Measurements from ENCODE around the gene RXFP2.

RXFP2 gene

DNA sequence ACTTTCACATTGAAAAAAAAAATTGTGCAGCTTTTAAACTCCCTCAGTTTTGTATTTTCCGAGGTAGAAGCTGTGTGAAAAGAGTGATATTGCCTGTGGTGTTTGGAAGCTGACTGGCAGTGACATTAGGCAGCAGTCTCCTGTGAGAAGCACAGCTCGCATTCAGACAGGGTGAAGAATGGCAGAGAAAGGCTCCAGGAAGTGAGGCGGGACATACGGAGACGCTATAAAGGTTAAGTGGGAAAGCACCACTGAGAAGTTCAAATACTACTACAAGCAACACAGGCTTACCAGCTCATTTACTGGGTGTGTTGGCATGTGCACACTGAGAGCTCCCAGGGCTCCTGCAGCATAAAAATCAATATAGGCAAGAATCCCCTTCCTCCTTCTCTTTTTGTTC lies 88.4 kb downstream of the RXFP2 start:
- Histone ChIP-seq H3K9me3 (ENCODE audit: insufficient read depth, low read depth, low read length) (no peaks in the 10 kb centered on the region), H3K27ac (ENCODE audit: low read depth, low read length) (no peak overlapping the region), H3K27me3 (ENCODE audit: insufficient read depth, low read length) (no peaks in the 10 kb centered on the region), H3K36me3 (ENCODE audit: insufficient read depth, low read length) (no peaks in the 10 kb centered on the region), H3K4me1 (ENCODE audit: insufficient read depth, low read length) (peaks cover 14% of the 10 kb centered on the region; the same call in 1 of the 2 replicates), H3K9ac (ENCODE audit: low read depth, low read length) (no peak overlapping the region), H3K4me3 (ENCODE audit: low read length) (no peak overlapping the region)
- 43% methylated on average over 5 of the region's 5 CpGs for WGBS

GRCh38 chr13:31835932-31836331 lies 96.6 kb downstream of the RXFP2 start:
- Histone ChIP-seq H3K4me3 (ENCODE audit: low read length) (no peak overlapping the region), H3K27ac (ENCODE audit: low read depth, low read length) (no peak overlapping the region)
- WGBS: 100% methylated on average over 1 of the region's 1 CpG

DNA sequence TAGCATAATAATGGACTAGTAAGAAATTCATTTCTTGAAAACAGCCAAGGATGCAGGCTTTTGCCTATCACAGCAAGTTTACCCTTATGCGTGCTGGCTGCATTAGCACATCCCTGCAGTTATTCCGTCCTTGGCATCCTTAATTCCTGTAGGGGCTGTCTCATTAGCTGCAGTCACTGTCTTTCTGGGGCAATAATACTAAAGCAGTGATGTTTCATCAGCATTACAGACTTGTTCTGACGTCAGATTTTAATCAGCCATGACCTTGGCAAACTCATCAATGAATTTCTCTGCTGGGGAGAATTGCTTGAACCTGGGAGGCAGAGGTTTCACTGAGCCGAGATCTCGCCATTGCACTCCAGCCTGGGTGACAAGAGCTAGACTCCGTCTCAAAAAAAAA lies 103.7 kb downstream of the RXFP2 start:
- Histone ChIP-seq H3K4me1 (ENCODE audit: insufficient read depth, low read length) (no peaks in the 10 kb centered on the region), H3K36me3 (ENCODE audit: insufficient read depth, low read length) (no peaks in the 10 kb centered on the region), H3K9me3 (ENCODE audit: insufficient read depth, low read depth, low read length) (no peaks in the 10 kb centered on the region), H3K27me3 (ENCODE audit: insufficient read depth, low read length) (peaks cover 45% of the 10 kb centered on the region), H3K4me3 (ENCODE audit: low read length) (no peak overlapping the region), H3K27ac (ENCODE audit: low read depth, low read length) (no peak overlapping the region), H3K9ac (ENCODE audit: low read depth, low read length) (no peak overlapping the region)
- WGBS: 79% methylated on average over 6 of the region's 6 CpGs

More at GRCh38 chr13:31835932-31836331, 96.6 kb downstream of the RXFP2 start:
- Histone ChIP-seq H3K9me3 (ENCODE audit: insufficient read depth, low read depth, low read length) (no peaks in the 10 kb centered on the region), H3K9ac (ENCODE audit: low read depth, low read length) (no peak overlapping the region), H3K36me3 (ENCODE audit: insufficient read depth, low read length) (no peaks in the 10 kb centered on the region), H3K4me1 (ENCODE audit: insufficient read depth, low read length) (no peaks in the 10 kb centered on the region), H3K27me3 (ENCODE audit: insufficient read depth, low read length) (no peaks in the 10 kb centered on the region)

DNA sequence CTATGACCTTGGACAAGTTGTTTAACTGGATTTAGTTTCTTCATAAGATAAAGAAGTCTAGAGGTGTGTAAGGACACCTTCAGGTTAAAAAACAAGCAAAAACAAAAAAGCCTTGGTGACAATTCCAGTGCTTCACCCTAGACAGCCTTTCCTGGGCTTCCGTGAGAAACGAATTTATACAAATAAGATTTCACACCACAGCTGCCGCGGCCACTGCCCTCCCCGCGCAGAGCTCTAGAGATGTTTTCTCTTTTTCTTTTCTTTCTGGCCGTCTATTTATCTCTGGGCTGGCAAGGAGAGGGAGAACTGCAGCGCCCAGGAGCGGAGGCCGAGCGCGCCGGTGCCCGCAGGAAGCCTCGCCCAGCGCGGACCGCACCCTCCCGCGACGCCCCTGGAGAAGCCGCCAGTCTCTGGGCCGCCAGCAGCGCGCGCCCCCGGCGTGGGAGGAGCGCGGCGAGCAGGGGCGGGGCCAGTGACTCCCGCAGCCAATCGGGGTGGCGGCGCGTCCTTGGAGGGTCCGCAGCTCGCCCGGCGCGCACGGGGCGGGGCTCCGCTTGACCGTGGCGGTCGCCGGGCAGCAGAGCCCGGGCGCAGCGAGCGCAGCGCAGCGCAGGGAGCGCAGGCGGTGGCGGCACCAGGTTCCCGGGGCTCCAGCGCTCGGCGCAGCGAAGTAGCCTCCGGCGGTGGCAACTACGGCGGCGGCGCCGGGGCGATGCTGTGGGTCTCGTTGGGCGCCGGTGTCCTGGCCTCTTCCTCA lies 107.0 kb downstream of the RXFP2 start:
- under 1% methylated on average over 74 of the region's 74 CpGs for WGBS
- Histone ChIP-seq H3K9ac (ENCODE audit: low read depth, low read length) (peak overlapping the region; percentile 55; the same call in 1 of the 2 replicates), H3K4me3 (ENCODE audit: low read length) (peak overlapping the region; percentile 80), H3K27ac (ENCODE audit: low read depth, low read length) (no peak overlapping the region), H3K4me1 (ENCODE audit: insufficient read depth, low read length) (no peaks in the 10 kb centered on the region), H3K9me3 (ENCODE audit: insufficient read depth, low read depth, low read length) (no peaks in the 10 kb centered on the region), H3K36me3 (ENCODE audit: insufficient read depth, low read length) (no peaks in the 10 kb centered on the region), H3K27me3 (ENCODE audit: insufficient read depth, low read length) (peaks cover 73% of the 10 kb centered on the region)

GRCh38 chr13:31846961-31847752 lies 107.8 kb downstream of the RXFP2 start:
- Histone ChIP-seq H3K27me3 (ENCODE audit: insufficient read depth, low read length) (peaks cover 73% of the 10 kb centered on the region), H3K9ac (ENCODE audit: low read depth, low read length) (peak overlapping the region; percentile 62), H3K36me3 (ENCODE audit: insufficient read depth, low read length) (no peaks in the 10 kb centered on the region), H3K9me3 (ENCODE audit: insufficient read depth, low read depth, low read length) (no peaks in the 10 kb centered on the region), H3K4me3 (ENCODE audit: low read length) (peak overlapping the region; percentile 80), H3K27ac (ENCODE audit: low read depth, low read length) (no peak overlapping the region), H3K4me1 (ENCODE audit: insufficient read depth, low read length) (no peaks in the 10 kb centered on the region)
- 7% methylated on average over 33 of the region's 34 CpGs for WGBS

DNA sequence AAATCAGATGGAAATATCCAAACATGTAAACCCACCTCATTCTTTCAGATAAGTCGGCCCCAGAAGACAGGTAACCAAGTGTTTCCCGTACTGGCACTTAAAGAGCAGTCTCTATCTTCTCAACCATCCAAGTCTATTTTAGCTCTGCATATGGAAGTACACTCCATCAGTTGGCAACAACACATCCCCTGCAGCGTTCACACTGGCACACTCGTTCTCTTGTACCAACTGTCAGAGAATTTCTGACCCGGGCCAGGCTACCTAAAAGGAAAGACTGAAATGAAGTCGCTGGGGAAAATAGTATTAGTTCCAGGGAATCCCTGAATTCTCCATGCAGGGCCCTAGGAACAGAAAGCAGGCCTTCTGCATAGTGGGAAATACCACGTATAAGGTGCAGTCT lies 109.3 kb downstream of the RXFP2 start:
- Histone ChIP-seq H3K27ac (ENCODE audit: low read depth, low read length) (no peak overlapping the region), H3K4me1 (ENCODE audit: insufficient read depth, low read length) (no peaks in the 10 kb centered on the region), H3K36me3 (ENCODE audit: insufficient read depth, low read length) (no peaks in the 10 kb centered on the region), H3K9ac (ENCODE audit: low read depth, low read length) (no peak overlapping the region), H3K27me3 (ENCODE audit: insufficient read depth, low read length) (peaks cover 67% of the 10 kb centered on the region), H3K9me3 (ENCODE audit: insufficient read depth, low read depth, low read length) (no peaks in the 10 kb centered on the region), H3K4me3 (ENCODE audit: low read length) (no peak overlapping the region)
- WGBS: 90% methylated on average over 7 of the region's 7 CpGs

DNA sequence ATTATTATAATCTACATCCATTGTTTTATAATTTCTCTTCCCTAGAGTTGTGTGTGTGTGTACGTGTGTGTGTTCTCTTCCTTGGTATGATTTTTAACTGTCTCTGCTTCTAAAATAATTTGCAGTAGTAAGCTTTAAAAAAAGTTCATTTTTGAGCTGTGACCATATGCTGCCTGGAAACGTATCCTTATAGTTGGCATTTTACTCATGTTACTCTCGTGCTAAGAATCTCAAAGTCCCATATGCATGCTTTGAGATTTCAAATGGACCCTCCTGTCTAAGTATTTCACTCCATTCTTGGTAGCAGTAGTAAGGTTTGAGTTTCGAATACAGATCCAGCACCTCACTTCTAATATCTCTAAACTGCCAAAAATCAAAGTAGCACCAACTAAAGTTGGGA lies 109.9 kb downstream of the RXFP2 start:
- Histone ChIP-seq H3K27ac (ENCODE audit: low read depth, low read length) (no peak overlapping the region), H3K27me3 (ENCODE audit: insufficient read depth, low read length) (peaks cover 61% of the 10 kb centered on the region), H3K9ac (ENCODE audit: low read depth, low read length) (no peak overlapping the region), H3K4me3 (ENCODE audit: low read length) (no peak overlapping the region), H3K9me3 (ENCODE audit: insufficient read depth, low read depth, low read length) (no peaks in the 10 kb centered on the region), H3K36me3 (ENCODE audit: insufficient read depth, low read length) (no peaks in the 10 kb centered on the region), H3K4me1 (ENCODE audit: insufficient read depth, low read length) (no peaks in the 10 kb centered on the region)
- 91% methylated on average over 2 of the region's 4 CpGs for WGBS

DNA sequence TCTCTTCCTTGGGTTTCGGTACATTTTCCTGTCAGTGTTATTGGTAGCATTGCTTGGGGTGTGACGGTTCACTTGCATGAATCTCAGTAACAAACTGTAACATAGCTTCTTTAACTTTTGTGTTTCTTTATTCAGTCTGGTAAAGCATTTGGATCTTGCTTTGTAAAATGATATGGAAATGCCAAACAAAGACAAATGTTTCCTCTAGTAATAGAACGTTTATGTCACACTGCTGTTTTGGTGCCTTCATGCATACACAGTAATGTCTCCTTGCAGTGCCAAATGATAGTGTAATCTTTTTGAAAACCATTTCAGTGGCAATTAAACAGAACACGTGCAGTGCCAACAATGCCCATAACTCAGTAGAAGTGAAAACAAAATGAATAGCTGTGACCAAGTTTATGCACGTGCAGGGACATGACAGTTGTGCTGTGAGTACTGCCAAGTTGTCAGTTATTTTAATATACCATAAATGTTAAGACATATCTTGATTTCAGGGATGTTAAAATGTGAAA lies 110.8 kb downstream of the RXFP2 start:
- WGBS: 96% methylated on average over 5 of the region's 5 CpGs
- no peaks in the 10 kb centered on the region for H3K9me3 ChIP-seq (ENCODE audit: insufficient read depth, low read depth, low read length)
- no peak overlapping the region for H3K4me3 ChIP-seq (ENCODE audit: low read length)

GRCh38 chr13:31851216-31851615 lies 111.9 kb downstream of the RXFP2 start:
- H3K27me3 ChIP-seq (ENCODE audit: insufficient read depth, low read length): peaks cover 41% of the 10 kb centered on the region
- 93% methylated on average over 6 of the region's 6 CpGs for WGBS
- H3K36me3 ChIP-seq (ENCODE audit: insufficient read depth, low read length): no peaks in the 10 kb centered on the region
- no peak overlapping the region for H3K4me3 ChIP-seq (ENCODE audit: low read length)
- no peaks in the 10 kb centered on the region for H3K9me3 ChIP-seq (ENCODE audit: insufficient read depth, low read depth, low read length)
- H3K9ac ChIP-seq (ENCODE audit: low read depth, low read length): no peak overlapping the region
- H3K27ac ChIP-seq (ENCODE audit: low read depth, low read length): no peak overlapping the region
- H3K4me1 ChIP-seq (ENCODE audit: insufficient read depth, low read length): no peaks in the 10 kb centered on the region

More for the DNA sequence above, 110.8 kb downstream of the RXFP2 start:
- H3K27ac ChIP-seq (ENCODE audit: low read depth, low read length): no peak overlapping the region
- H3K36me3 ChIP-seq (ENCODE audit: insufficient read depth, low read length): no peaks in the 10 kb centered on the region
- H3K4me1 ChIP-seq (ENCODE audit: insufficient read depth, low read length): no peaks in the 10 kb centered on the region
- H3K27me3 ChIP-seq (ENCODE audit: insufficient read depth, low read length): peaks cover 52% of the 10 kb centered on the region
- H3K9ac ChIP-seq (ENCODE audit: low read depth, low read length): no peak overlapping the region

All from HUES64 (cell line).